HEK293 (cell line): ENCODE data around the gene SGIP1.

Experiments used
- CTCF ChIA-PET: fragments of 350-600 bp; formaldehyde crosslinking; extraction: SDS; loops from one replicate; lab custom pipeline; 2021; ENCODE audit warnings: antibody characterized with exemption; lab: Yijun Ruan, JAX
- POLR2A ChIA-PET: fragments of 300-600 bp; formaldehyde crosslinking; extraction: SDS; loops from one replicate; lab custom pipeline; 2020; ENCODE audit warnings: antibody characterized with exemption, inconsistent platforms; lab: Yijun Ruan, JAX
- H3K27ac ChIP-seq: fragments of 200-500 bp; sonication (Bioruptor generic); 2 replicates; pipeline ENCODE4 v1.5.1; 2014; ENCODE audit warnings: low read depth, low read length, control low read depth, inconsistent platforms; ENCODE audit errors: extremely low read depth
- H3K36me3 ChIP-seq, 2 experiments: fragments of 200-500 bp in 1 of 2; sonication (Bioruptor generic) in 1 of 2; 1 replicate in 1 of 2; 2 replicates in 1 of 2; pipeline ENCODE4 v1.5.1; 2014 to 2017; ENCODE audit warnings: inconsistent platforms in 2 of 2, low read length in 2 of 2; ENCODE audit not compliant: control insufficient read depth in 2 of 2, insufficient read depth in 1 of 2
- H3K4me1 ChIP-seq: fragments of 200-500 bp; sonication (Bioruptor generic); 2 replicates; pipeline ENCODE4 v1.5.1; 2014; ENCODE audit warnings: mild to moderate bottlenecking, low read length, inconsistent platforms; ENCODE audit not compliant: control insufficient read depth, insufficient read depth
- H3K4me3 ChIP-seq: 2 replicates; pipeline ENCODE4 v1.5.1; 2011; ENCODE audit warnings: low read depth, mild to moderate bottlenecking, control low read depth, low read length, moderate library complexity
- H3K9me3 ChIP-seq: fragments of 200-500 bp; sonication (Bioruptor generic); 2 replicates; pipeline ENCODE4 v1.5.1; 2014; ENCODE audit warnings: low read depth, low read length, inconsistent platforms; ENCODE audit not compliant: control insufficient read depth, insufficient read depth
- ATF2 ChIP-seq: fragments of 450-650 bp; formaldehyde crosslinking; IDR thresholded peaks from 2 replicates; pipeline ENCODE4 v1.5.1; 2016; ENCODE audit warnings: missing biosample characterization, missing genetic modification characterization, low read depth
- BCL11B ChIP-seq: fragments of 450-650 bp; formaldehyde crosslinking; IDR thresholded peaks from 2 replicates; pipeline ENCODE4 v1.5.1; 2016; ENCODE audit warnings: low read depth, missing biosample characterization, missing genetic modification characterization
- FEZF1 ChIP-seq: fragments of 450-650 bp; formaldehyde crosslinking; IDR thresholded peaks from 2 replicates; pipeline ENCODE4 v1.5.1; 2016; ENCODE audit warnings: missing biosample characterization, missing genetic modification characterization
- GLI2 ChIP-seq: fragments of 450-650 bp; formaldehyde crosslinking; IDR thresholded peaks from 2 replicates; pipeline ENCODE4; 2017; ENCODE audit warnings: missing biosample characterization, missing genetic modification characterization, low read depth, borderline replicate concordance
- MZF1 ChIP-seq: fragments of 450-650 bp; formaldehyde crosslinking; IDR thresholded peaks from 2 replicates; pipeline ENCODE4 v1.5.1; 2017; ENCODE audit warnings: missing biosample characterization, missing genetic modification characterization, borderline replicate concordance
- PRDM6 ChIP-seq: fragments of 450-650 bp; formaldehyde crosslinking; IDR thresholded peaks from 2 replicates; pipeline ENCODE4 v1.5.1; 2017; ENCODE audit warnings: missing biosample characterization, missing genetic modification characterization
- ZBTB1 ChIP-seq: fragments of 450-650 bp; formaldehyde crosslinking; IDR thresholded peaks from 2 replicates; pipeline ENCODE4 v1.5.1; 2016; ENCODE audit warnings: missing biosample characterization, missing genetic modification characterization
- ZBTB11 ChIP-seq: fragments of 450-650 bp; formaldehyde crosslinking; conservative IDR thresholded peaks from 2 replicates; pipeline ENCODE4 v1.5.1; 2016; ENCODE audit warnings: low read depth, missing biosample characterization, missing genetic modification characterization
- ZBTB17 ChIP-seq: fragments of 450-650 bp; formaldehyde crosslinking; IDR thresholded peaks from 2 replicates; pipeline ENCODE4 v1.5.1; 2016; ENCODE audit warnings: missing biosample characterization, missing genetic modification characterization
- ZNF140 ChIP-seq: fragments of 450-650 bp; formaldehyde crosslinking; IDR thresholded peaks from 2 replicates; pipeline ENCODE4 v1.5.1; 2016; ENCODE audit warnings: missing biosample characterization, missing genetic modification characterization
- ZNF335 ChIP-seq: fragments of 450-650 bp; formaldehyde crosslinking; conservative IDR thresholded peaks from 2 replicates; pipeline ENCODE4 v1.5.1; 2016; ENCODE audit warnings: missing biosample characterization, missing genetic modification characterization
- ZNF426 ChIP-seq: fragments of 450-650 bp; formaldehyde crosslinking; IDR thresholded peaks from 2 replicates; pipeline ENCODE4 v1.5.1; 2017; ENCODE audit warnings: missing biosample characterization, missing genetic modification characterization, mild to moderate bottlenecking, inconsistent platforms, moderate library complexity
- ZNF571 ChIP-seq: fragments of 450-650 bp; formaldehyde crosslinking; IDR thresholded peaks from 2 replicates; pipeline ENCODE4 v1.5.0; 2017; ENCODE audit warnings: missing biosample characterization, missing genetic modification characterization
- ZNF596 ChIP-seq: fragments of 450-650 bp; IDR thresholded peaks from 2 replicates; pipeline ENCODE4 v1.5.0; 2018; ENCODE audit warnings: missing biosample characterization, mild to moderate bottlenecking, missing genetic modification characterization, moderate library complexity
- ZNF610 ChIP-seq: fragments of 450-650 bp; formaldehyde crosslinking; IDR thresholded peaks from 2 replicates; pipeline ENCODE4 v1.5.1; 2016; ENCODE audit warnings: missing biosample characterization, missing genetic modification characterization, borderline replicate concordance
- ZNF791 ChIP-seq: fragments of 450-650 bp; formaldehyde crosslinking; IDR thresholded peaks from 2 replicates; pipeline ENCODE4 v1.5.1; 2016; ENCODE audit warnings: missing biosample characterization, missing genetic modification characterization
- TF ChIP-seq, protein P1 (sequence below): fragments of 450-650 bp; formaldehyde crosslinking; IDR thresholded peaks from 2 replicates; pipeline ENCODE4 v1.5.1; 2017; ENCODE audit warnings: missing biosample characterization, missing genetic modification characterization
- TF ChIP-seq, protein P2 (sequence below): fragments of 450-650 bp; formaldehyde crosslinking; IDR thresholded peaks from 2 replicates; pipeline ENCODE4 v1.5.1; 2016; ENCODE audit warnings: missing biosample characterization, missing genetic modification characterization

Gene SGIP1

GRCh38 chr1:66606362-66607065, 72.6 kb downstream of the SGIP1 start:
- Histone ChIP-seq H3K4me3 (no peak overlapping the region), H3K9me3 (no peaks in the 10 kb centered on the region), H3K4me1 (no peaks in the 10 kb centered on the region), H3K36me3 (no peaks in the 10 kb centered on the region), H3K27ac (no peak overlapping the region)
- ChIA-PET CTCF (interaction anchor here (0.7 kb wide), 2 partner anchors 16 to 632 kb away, joined by 3 read pairs; no protein-coding TSS in a partner anchor), POLR2A (no interaction called here)
- no peak for TF ChIP-seq ATF2 (tag by site-specific recombination)
- TF ChIP-seq ZNF335 (tag by site-specific recombination) = peak; percentile 59
- TF ChIP-seq ZNF571 = no peak
- TF ChIP-seq, protein P1, sequence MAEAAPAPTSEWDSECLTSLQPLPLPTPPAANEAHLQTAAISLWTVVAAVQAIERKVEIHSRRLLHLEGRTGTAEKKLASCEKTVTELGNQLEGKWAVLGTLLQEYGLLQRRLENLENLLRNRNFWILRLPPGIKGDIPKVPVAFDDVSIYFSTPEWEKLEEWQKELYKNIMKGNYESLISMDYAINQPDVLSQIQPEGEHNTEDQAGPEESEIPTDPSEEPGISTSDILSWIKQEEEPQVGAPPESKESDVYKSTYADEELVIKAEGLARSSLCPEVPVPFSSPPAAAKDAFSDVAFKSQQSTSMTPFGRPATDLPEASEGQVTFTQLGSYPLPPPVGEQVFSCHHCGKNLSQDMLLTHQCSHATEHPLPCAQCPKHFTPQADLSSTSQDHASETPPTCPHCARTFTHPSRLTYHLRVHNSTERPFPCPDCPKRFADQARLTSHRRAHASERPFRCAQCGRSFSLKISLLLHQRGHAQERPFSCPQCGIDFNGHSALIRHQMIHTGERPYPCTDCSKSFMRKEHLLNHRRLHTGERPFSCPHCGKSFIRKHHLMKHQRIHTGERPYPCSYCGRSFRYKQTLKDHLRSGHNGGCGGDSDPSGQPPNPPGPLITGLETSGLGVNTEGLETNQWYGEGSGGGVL = no peak
- peak; percentile 38; the same call in 1 of the 2 replicates for TF ChIP-seq PRDM6 (tag by site-specific recombination)
- TF ChIP-seq ZNF610 = 0 out of 2 replicates have a peak, but pooled peaks have one; percentile 20
- no peak for TF ChIP-seq ZNF140 (tag by site-specific recombination)
- peak; percentile 28; the same call in 1 of the 2 replicates for TF ChIP-seq FEZF1 (tag by site-specific recombination)

DNA sequence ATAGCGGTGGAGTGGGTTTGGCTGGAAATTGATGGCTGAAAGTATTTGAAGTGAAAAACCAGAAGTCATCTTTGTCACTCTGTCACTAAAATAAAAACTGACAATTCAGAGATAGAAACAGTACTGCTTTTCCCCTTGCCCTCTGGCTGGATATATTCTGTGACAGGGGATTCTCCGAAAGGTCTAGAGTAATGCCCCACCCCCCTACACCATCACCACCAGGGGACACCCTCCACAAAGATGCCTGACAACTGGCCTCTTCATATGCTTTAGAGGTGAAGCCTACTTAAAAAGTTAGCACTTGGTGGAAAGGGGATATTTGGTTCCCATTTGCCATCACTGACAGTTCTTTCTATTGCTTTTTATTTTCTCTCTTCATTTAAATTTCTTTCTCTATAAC, 73.5 kb downstream of the SGIP1 start:
- no peak for TF ChIP-seq BCL11B (tag by site-specific recombination)
- TF ChIP-seq ZNF426 = no peak
- TF ChIP-seq ZBTB11 (tag by site-specific recombination) = no peak
- no peak for TF ChIP-seq ZBTB17
- peak; percentile 83; the same call in 1 of the 2 replicates for TF ChIP-seq MZF1
- TF ChIP-seq, protein P2, sequence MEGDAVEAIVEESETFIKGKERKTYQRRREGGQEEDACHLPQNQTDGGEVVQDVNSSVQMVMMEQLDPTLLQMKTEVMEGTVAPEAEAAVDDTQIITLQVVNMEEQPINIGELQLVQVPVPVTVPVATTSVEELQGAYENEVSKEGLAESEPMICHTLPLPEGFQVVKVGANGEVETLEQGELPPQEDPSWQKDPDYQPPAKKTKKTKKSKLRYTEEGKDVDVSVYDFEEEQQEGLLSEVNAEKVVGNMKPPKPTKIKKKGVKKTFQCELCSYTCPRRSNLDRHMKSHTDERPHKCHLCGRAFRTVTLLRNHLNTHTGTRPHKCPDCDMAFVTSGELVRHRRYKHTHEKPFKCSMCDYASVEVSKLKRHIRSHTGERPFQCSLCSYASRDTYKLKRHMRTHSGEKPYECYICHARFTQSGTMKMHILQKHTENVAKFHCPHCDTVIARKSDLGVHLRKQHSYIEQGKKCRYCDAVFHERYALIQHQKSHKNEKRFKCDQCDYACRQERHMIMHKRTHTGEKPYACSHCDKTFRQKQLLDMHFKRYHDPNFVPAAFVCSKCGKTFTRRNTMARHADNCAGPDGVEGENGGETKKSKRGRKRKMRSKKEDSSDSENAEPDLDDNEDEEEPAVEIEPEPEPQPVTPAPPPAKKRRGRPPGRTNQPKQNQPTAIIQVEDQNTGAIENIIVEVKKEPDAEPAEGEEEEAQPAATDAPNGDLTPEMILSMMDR (tag by site-specific recombination) = 0 out of 2 replicates have a peak, but pooled peaks have one; percentile 9
- no peak for TF ChIP-seq ZNF791 (tag by site-specific recombination)
- no peak for TF ChIP-seq ZNF596 (tag by site-specific recombination)
- no peak for TF ChIP-seq ZBTB1
- TF ChIP-seq GLI2 (tag by site-specific recombination) = no peak
- ChIA-PET POLR2A (no interaction called here), CTCF (interaction anchor here (0.7 kb wide), 1 partner anchor 104 kb away, joined by 3 read pairs; no protein-coding TSS in a partner anchor)

More for the DNA sequence above, 73.5 kb downstream of the SGIP1 start:
- H3K4me3 ChIP-seq = no peak overlapping the region
- no peaks in the 10 kb centered on the region for H3K9me3 ChIP-seq
- no peaks in the 10 kb centered on the region for H3K4me1 ChIP-seq
- no peak overlapping the region for H3K27ac ChIP-seq
- H3K36me3 ChIP-seq = no peaks in the 10 kb centered on the region
